Mesodermal cell (in vitro differentiated cells): ENCODE results near the gene ECSIT.

ENCODE experiments used
- H3K27ac ChIP-seq: 2 replicates; pipeline ENCODE4 v1.7.0; 2013; ENCODE audit warnings: mild to moderate bottlenecking, low read depth, low read length, moderate library complexity; ENCODE audit not compliant: severe bottlenecking
- H3K36me3 ChIP-seq: 2 replicates; pipeline ENCODE4 v1.7.1; 2013; ENCODE audit warnings: mild to moderate bottlenecking, low read length, moderate library complexity; ENCODE audit not compliant: control insufficient read depth, insufficient read depth
- H3K4me1 ChIP-seq: one replicate; pipeline ENCODE4 v1.7.1; 2013; ENCODE audit warnings: mild to moderate bottlenecking, low read length; ENCODE audit not compliant: insufficient read depth, control insufficient read depth, poor library complexity, severe bottlenecking
- H3K4me3 ChIP-seq: 2 replicates; pipeline ENCODE4 v1.7.0; 2013; ENCODE audit warnings: low read length, control low read depth, mild to moderate bottlenecking; ENCODE audit not compliant: insufficient read depth, poor library complexity, severe bottlenecking; ENCODE audit errors: extremely low read depth
- H3K9me3 ChIP-seq: 2 replicates; pipeline ENCODE4 v1.7.1; 2013; ENCODE audit warnings: mild to moderate bottlenecking, low read length, moderate library complexity; ENCODE audit not compliant: control insufficient read depth
- WGBS, 2 experiments: methylation state at CpG; one replicate each; pipeline ENCODE4 v1.1.5; 2013; ENCODE audit warnings: missing lambda C conversion rate in 2 of 2; ENCODE audit not compliant: insufficient coverage in 2 of 2; 5-methylcytosine and 5-hydroxymethylcytosine counted together

ECSIT gene

GRCh38 chr19:11549386-11549953 lies 20.5 kb upstream of the ECSIT start:
- WGBS, 2 experiments: 96 to 98% methylated on average over 20 to 23 of the region's 24 CpGs
- H3K9me3 ChIP-seq: no peaks in the 10 kb centered on the region
- peaks cover 6% of the 10 kb centered on the region for H3K4me1 ChIP-seq
- no peak overlapping the region for H3K27ac ChIP-seq
- H3K4me3 ChIP-seq: no peak overlapping the region
- H3K36me3 ChIP-seq: peaks cover 69% of the 10 kb centered on the region

GRCh38 chr19:11547929-11548700 lies 19.2 kb upstream of the ECSIT start:
- H3K27ac ChIP-seq: no peak overlapping the region
- H3K9me3 ChIP-seq: no peaks in the 10 kb centered on the region
- peaks cover 6% of the 10 kb centered on the region for H3K4me1 ChIP-seq
- no peak overlapping the region for H3K4me3 ChIP-seq
- 96 to 97% methylated on average over 11 to 13 of the region's 14 CpGs for WGBS, 2 experiments
- peaks cover 64% of the 10 kb centered on the region for H3K36me3 ChIP-seq

DNA sequence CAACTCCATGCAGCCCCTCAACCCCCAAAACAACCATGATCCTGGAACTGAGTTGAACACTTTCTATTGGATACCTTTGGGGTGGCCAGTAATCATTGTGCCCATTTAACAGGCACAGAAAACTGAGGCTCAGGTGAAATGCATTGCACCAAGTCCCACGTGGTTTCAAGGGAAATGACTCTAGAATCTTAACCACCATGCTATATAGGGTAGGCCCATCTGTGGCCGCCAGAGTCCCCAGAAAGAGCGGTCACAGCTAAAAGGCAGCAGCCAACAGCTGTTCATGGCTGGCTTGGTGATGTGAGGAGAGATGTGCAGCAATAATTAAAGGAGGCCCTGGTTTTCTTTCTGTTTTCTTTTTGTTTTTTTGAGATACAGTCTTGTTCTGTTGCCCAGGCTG lies 12.3 kb upstream of the ECSIT start:
- WGBS, 2 experiments: 88 to 100% methylated on average over 2 to 3 of the region's 3 CpGs
- no peaks in the 10 kb centered on the region for H3K9me3 ChIP-seq
- no peak overlapping the region for H3K27ac ChIP-seq

GRCh38 chr19:11540645-11541044 lies 11.7 kb upstream of the ECSIT start:
- peaks cover 11% of the 10 kb centered on the region for H3K4me1 ChIP-seq
- no peak overlapping the region for H3K4me3 ChIP-seq
- H3K9me3 ChIP-seq: no peaks in the 10 kb centered on the region
- WGBS, 2 experiments: 80 to 100% methylated on average over 1 of the region's 5 CpGs
- H3K36me3 ChIP-seq: peaks cover 13% of the 10 kb centered on the region
- no peak overlapping the region for H3K27ac ChIP-seq

More for the DNA sequence above, 12.3 kb upstream of the ECSIT start:
- Histone ChIP-seq H3K4me3 (no peak overlapping the region), H3K4me1 (peaks cover 10% of the 10 kb centered on the region), H3K36me3 (peaks cover 15% of the 10 kb centered on the region)

GRCh38 chr19:11539495-11540365 lies 10.8 kb upstream of the ECSIT start:
- Histone ChIP-seq H3K4me1 (peaks cover 11% of the 10 kb centered on the region), H3K36me3 (peaks cover 9% of the 10 kb centered on the region), H3K27ac (peak overlapping the region; percentile 89), H3K4me3 (peak overlapping the region; percentile 45), H3K9me3 (no peaks in the 10 kb centered on the region)
- 30 to 51% methylated on average over 5 to 8 of the region's 36 CpGs for WGBS, 2 experiments

DNA sequence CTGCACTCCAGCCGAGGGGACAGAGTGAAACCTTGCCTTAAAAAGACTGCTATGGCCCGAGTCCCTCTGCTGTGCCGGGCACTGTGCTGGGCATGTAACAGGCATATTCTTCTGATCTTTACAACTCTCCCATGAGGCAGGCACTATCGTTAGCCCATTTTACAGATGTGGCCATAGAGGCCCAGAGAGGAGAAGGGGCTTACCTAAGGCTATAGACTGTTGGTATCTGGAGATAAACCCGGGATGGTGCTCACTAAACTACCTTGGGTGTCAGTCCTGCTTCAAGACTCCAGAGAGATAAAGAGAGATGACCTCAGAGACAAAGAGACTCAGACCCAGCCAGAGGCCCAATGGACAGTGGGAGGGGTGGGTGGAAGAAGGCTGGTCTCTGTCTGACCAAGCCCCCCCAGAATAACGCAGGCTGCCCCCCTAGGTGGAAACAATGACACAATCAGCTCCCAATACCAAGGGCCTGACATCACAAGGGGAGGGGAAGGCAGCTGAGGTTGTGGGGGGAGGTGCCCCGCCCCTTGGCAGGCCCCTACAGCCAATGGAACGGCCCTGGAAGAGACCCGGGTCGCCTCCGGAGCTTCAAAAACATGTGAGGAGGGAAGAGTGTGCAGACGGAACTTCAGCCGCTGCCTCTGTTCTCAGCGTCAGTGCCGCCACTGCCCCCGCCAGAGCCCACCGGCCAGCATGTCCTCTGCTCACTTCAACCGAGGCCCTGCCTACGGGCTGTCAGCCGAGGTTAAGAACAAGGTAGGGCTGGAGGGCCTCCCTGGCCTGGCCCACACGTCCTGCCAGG lies 9.5 kb upstream of the ECSIT start, which contains the start of gene CNN1:
Gene CNN1, plus strand, starts transcription at position 620 of the 805 bp plus-strand sequence. Its CDS starts 77 bp downstream, at position 697.
- peak within 1 kb of the TSS; percentile 89 for H3K27ac ChIP-seq
- no peaks in the 10 kb centered on the region for H3K9me3 ChIP-seq
- H3K4me1 ChIP-seq: peaks cover 11% of the 10 kb centered on the region
- H3K36me3 ChIP-seq: no peaks in the 10 kb centered on the region
- WGBS, 2 experiments: 19% methylated on average over 12 to 16 of the region's 21 CpGs
- H3K4me3 ChIP-seq: peak within 1 kb of the TSS; percentile 45

- 10 to 11% methylated on average over 47 to 50 of the region's 54 CpGs for WGBS, 2 experiments
- H3K4me3 ChIP-seq: peak overlapping the region; percentile 29
- H3K27ac ChIP-seq: peak overlapping the region; percentile 55
- no peaks in the 10 kb centered on the region for H3K9me3 ChIP-seq
- H3K4me1 ChIP-seq: peaks cover 15% of the 10 kb centered on the region
- H3K36me3 ChIP-seq: no peaks in the 10 kb centered on the region
Observed at GRCh38 chr19:11535792-11536595, 7.1 kb upstream of the ECSIT start.

DNA sequence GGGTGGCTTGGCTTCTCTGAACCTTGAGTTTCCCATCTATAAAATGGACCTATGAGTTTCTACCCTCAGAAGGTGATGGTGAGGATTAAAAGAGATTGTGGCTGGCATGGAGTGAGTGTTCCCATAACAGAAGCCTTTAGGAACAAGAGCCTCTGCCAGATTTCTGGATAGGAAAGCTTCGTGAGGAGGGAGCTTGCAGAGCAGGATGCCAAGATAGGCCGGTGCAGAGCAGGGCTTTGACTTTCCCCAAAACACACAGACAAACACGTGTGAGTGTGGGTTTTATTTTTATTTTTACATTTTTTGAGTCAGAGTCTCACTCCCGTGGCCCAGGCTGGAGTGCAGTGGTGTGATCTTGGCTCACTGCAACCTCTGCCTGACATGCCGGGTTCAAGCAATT lies 6.0 kb upstream of the ECSIT start:
- Histone ChIP-seq H3K36me3 (no peaks in the 10 kb centered on the region), H3K4me3 (no peak overlapping the region), H3K27ac (no peak overlapping the region), H3K9me3 (no peaks in the 10 kb centered on the region), H3K4me1 (peaks cover 15% of the 10 kb centered on the region)
- WGBS, 2 experiments: 82 to 88% methylated on average over 2 to 5 of the region's 5 CpGs

GRCh38 chr19:11534538-11534937 lies 5.6 kb upstream of the ECSIT start:
- Histone ChIP-seq H3K36me3 (no peaks in the 10 kb centered on the region), H3K4me1 (peaks cover 15% of the 10 kb centered on the region), H3K27ac (no peak overlapping the region), H3K4me3 (no peak overlapping the region), H3K9me3 (no peaks in the 10 kb centered on the region)
- 89 to 96% methylated on average over 1 of the region's 1 CpG for WGBS, 2 experiments
